ENCODE data around the gene GATA1. TPM values are rescaled to one million over a fixed set of nuclear protein-coding genes. Genes with fewer than 3 reads are reported as not detected.

Gene GATA1
- total RNA-seq, 1 donor from 2014 or later: 1.2 TPM

GRCh38 chrX:48801280-48802088 lies 15.1 kb downstream of the GATA1 start, which contains the start of gene HDAC6:
TSS of gene HDAC6 (plus strand) at chrX:48802067. CDS start at chrX:48802693, 626 bp downstream.
- H3K27me3 ChIP-seq (ENCODE audit: low read depth): no peaks in the 10 kb centered on the region
- peak; percentile 98 for DNase-seq
- intact Hi-C loops (cut with DNase I): no loop called here
- no peaks in the 10 kb centered on the region for H3K9me3 ChIP-seq
- peaks cover 5% of the 10 kb centered on the region for H3K4me1 ChIP-seq
- ATAC-seq: peak; percentile 96 to 97
- H3K36me3 ChIP-seq: peaks cover 3% of the 10 kb centered on the region
- peak within 1 kb of the TSS; percentile 95 for H3K27ac ChIP-seq
- no peak for TF ChIP-seq CTCF (IDR thresholded peaks at IDR 0.05)
- H3K4me3 ChIP-seq: peak within 1 kb of the TSS; percentile 62

GRCh38 chrX:48802089-48802904 lies 15.9 kb downstream of the GATA1 start:
- Histone ChIP-seq H3K27me3 (ENCODE audit: low read depth) (no peaks in the 10 kb centered on the region), H3K27ac (peak overlapping the region; percentile 89), H3K4me3 (peak overlapping the region; percentile 56), H3K4me1 (peaks cover 5% of the 10 kb centered on the region), H3K9me3 (no peaks in the 10 kb centered on the region), H3K36me3 (peaks cover 3% of the 10 kb centered on the region)
- intact Hi-C loops (cut with DNase I): no loop called here
- TF ChIP-seq CTCF (IDR thresholded peaks at IDR 0.05): no peak
- peak; percentile 89 for DNase-seq
- ATAC-seq: peak; percentile 75 to 80

- ATAC-seq (no peak), DNase-seq (no peak)
- Histone ChIP-seq H3K9me3 (no peaks in the 10 kb centered on the region), H3K27me3 (ENCODE audit: low read depth) (no peaks in the 10 kb centered on the region), H3K27ac (peak overlapping the region; percentile 89), H3K36me3 (peaks cover 3% of the 10 kb centered on the region), H3K4me1 (peaks cover 5% of the 10 kb centered on the region), H3K4me3 (peak overlapping the region; percentile 56)
- intact Hi-C loops (cut with DNase I): no loop called here
- TF ChIP-seq CTCF (IDR thresholded peaks at IDR 0.05): no peak
Observed at GRCh38 chrX:48802905-48803200, 16.5 kb downstream of the GATA1 start.

GRCh38 chrX:48806081-48806480 lies 19.7 kb downstream of the GATA1 start:
- ATAC-seq: no peak
- Histone ChIP-seq H3K9me3 (no peaks in the 10 kb centered on the region), H3K4me3 (no peak overlapping the region), H3K27ac (no peak overlapping the region), H3K4me1 (no peaks in the 10 kb centered on the region), H3K36me3 (peaks cover 15% of the 10 kb centered on the region), H3K27me3 (ENCODE audit: low read depth) (no peaks in the 10 kb centered on the region)
- TF ChIP-seq CTCF (IDR thresholded peaks at IDR 0.05): no peak
- intact Hi-C loops (cut with DNase I): no loop called here
- DNase-seq: no peak

- no peaks in the 10 kb centered on the region for H3K4me1 ChIP-seq
- ATAC-seq: peak; percentile 50 to 61
- no peak for DNase-seq
- no peak overlapping the region for H3K27ac ChIP-seq
- H3K27me3 ChIP-seq (ENCODE audit: low read depth): no peaks in the 10 kb centered on the region
- no peak for TF ChIP-seq CTCF (IDR thresholded peaks at IDR 0.05)
- no peak overlapping the region for H3K4me3 ChIP-seq
- H3K36me3 ChIP-seq: peaks cover 53% of the 10 kb centered on the region
- no peaks in the 10 kb centered on the region for H3K9me3 ChIP-seq
- intact Hi-C loops (cut with DNase I): no loop called here
Observed at GRCh38 chrX:48813644-48814043, 27.3 kb downstream of the GATA1 start.

Data from lower lobe of right lung (tissue), 2 donors.